WI38 (cell line): ENCODE data around the gene PARD3.

Source experiments
- H3K4me3 ChIP-seq: 2 replicates; pipeline ENCODE4 v1.5.1; 2011; ENCODE audit warnings: low read depth, mild to moderate bottlenecking, control low read depth, low read length
- CTCF ChIP-seq: IDR thresholded peaks from 2 replicates; pipeline ENCODE4 v1.5.1; 2012; ENCODE audit warnings: low read depth, mild to moderate bottlenecking, control low read depth, low read length

PARD3 gene

GRCh38 chr10:34549953-34550352, 265.1 kb downstream of the PARD3 start:
- no peak for TF ChIP-seq CTCF
- no peak overlapping the region for H3K4me3 ChIP-seq

GRCh38 chr10:34549001-34549400, 266.1 kb downstream of the PARD3 start:
- no peak for TF ChIP-seq CTCF

DNA sequence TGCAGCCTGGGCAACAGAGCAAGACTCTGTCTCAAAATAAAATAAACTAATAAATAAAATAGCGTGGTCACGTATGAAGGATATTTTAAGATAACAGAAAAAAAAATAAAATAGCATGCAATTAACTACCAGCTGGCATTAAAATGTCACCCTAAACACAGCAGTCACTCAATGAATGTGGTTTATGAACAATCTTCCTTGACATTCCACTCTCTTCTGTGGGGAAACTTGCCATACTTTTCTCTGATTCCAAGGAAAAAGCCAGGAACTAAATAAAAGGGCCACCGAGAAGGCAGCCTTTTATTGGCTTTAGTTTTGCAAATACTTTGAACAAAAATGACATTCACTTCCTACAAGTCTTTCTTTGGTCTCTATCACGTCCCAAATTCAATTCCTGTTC, 266.6 kb downstream of the PARD3 start:
- no peak overlapping the region for H3K4me3 ChIP-seq
- no peak for TF ChIP-seq CTCF

More at GRCh38 chr10:34549001-34549400, 266.1 kb downstream of the PARD3 start:
- no peak overlapping the region for H3K4me3 ChIP-seq

DNA sequence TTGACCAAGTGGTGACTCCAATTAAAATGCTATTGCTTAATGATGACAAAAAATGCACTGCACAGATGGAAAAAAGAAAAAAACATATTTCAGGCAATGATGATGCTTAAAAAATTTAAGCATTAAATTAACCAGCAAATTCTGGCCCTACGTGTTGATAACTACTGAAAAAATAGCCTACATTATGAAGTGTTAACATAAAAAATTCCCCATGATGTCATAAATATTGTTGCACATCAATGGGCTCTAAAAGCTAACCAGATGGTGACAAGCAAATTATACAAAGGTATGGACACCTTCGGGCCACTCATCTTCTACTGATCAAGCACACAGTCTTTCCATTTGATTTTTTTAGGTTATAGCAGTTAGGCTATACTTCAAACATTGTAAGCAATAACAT, 267.4 kb downstream of the PARD3 start:
- no peak overlapping the region for H3K4me3 ChIP-seq
- TF ChIP-seq CTCF = no peak

DNA sequence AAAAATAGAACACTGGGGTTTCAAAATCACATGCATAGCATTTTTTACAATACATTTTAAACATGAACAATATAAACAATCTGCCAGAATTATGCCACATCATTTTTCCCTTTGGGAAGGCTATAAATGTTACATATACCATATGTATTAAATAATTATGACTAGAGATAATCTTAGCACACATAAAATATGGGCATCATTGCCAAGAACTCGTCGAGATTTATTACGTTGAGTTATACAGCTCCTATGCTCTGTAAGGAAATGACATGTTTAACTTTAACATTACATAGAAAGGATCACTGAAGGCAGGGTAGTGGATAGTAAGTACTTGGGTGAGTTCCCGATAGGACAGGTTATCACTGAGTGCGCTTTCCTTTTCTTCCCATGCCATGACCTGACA, 267.8 kb downstream of the PARD3 start:
- no peak for TF ChIP-seq CTCF
- H3K4me3 ChIP-seq = no peak overlapping the region

DNA sequence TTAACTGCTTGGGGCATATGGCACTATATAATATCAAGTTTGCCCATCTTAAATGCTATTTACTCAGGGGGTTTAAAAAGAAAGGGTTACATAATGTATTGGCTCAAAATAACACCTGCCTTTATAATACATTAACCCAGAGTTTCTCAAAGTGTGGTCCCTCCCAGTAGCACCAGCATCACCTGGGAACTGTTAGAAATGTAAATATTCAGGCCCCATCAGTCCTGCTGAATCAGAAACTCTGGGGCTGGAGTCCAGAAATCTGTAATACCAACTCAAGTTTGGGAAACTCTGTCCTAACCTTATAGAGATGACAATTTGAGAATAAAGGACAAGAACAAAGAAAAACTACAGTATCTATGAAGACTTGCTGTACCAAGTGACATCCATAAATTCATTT, 270.7 kb downstream of the PARD3 start:
- no peak for TF ChIP-seq CTCF
- H3K4me3 ChIP-seq = no peak overlapping the region

DNA sequence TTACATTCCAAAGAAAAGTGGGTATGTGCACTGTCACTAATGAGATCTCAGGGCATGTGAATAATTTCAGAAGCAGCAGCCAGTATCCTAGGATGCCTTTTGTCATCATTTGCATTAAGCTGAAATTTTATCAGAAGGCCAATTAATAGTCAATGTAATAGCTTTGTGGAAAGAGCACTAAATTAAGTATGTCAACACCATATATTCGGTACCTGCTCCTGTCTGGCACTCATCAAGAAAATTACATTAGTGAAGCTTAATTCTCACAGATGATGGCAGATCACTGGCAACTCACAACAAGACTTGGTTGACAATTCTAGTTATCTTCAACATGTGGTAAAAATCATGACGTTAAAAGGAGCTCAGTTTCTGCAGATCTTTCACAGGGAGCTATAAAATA, 271.4 kb downstream of the PARD3 start:
- no peak for TF ChIP-seq CTCF
- no peak overlapping the region for H3K4me3 ChIP-seq

GRCh38 chr10:34540492-34540891, 274.6 kb downstream of the PARD3 start:
- no peak overlapping the region for H3K4me3 ChIP-seq
- no peak for TF ChIP-seq CTCF
